ENCODE results near the gene ZNF638.

Gene ZNF638

GRCh38 chr2:71474116-71474743 is 142.6 kb downstream of the ZNF638 start:
- no peak for DNase-seq

DNA sequence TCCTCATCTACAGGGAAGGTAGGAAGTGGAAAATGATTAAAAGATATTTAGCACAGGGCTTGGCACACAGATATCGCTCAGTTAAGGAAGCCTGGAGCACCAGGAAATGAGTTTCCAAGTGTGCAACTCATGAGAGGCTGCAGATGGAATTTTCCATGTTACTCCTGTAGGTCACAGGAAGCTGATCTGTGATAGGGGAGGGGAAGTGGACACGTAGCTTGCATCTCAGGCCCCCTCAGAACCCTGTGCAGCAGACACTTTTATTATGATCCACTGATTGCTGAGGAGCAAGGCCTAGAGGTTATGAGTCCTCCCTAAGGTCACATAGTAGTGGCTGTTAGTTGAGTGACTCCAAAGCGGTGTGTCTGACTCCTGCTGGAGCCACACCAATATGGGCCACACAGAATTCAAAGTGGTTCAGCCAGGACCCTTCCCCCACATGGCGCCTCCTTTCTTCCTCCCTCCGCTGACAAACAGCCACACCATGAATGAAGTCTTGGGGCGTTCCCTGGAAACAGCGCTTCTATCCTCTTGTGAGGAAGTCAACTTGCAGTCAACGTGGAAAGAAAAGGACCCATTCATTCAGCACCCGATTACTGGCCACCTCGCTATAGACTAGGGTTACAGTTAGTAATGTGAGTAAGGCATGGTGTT is 143.3 kb downstream of the ZNF638 start:
- DNase-seq = no peak

DNA sequence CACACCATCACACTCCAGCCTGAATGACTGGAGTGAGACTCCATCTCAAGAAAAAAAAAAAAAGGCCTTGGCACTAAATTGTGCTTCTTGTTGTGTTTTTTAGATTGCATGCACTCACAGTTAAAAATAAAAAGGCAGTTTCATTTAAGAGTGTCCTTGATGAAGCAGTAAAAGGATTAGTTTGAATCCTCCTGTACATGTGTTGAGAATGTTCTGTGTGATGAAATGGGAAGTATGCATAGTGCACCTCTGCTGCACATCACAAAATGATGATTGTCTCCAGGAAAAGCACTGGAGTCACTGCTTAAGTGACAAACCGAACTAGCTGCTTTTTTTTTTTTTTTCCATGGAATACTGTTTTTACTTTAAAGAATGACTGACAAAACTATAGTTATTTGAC is 144.9 kb downstream of the ZNF638 start:
- DNase-seq = no peak

DNA sequence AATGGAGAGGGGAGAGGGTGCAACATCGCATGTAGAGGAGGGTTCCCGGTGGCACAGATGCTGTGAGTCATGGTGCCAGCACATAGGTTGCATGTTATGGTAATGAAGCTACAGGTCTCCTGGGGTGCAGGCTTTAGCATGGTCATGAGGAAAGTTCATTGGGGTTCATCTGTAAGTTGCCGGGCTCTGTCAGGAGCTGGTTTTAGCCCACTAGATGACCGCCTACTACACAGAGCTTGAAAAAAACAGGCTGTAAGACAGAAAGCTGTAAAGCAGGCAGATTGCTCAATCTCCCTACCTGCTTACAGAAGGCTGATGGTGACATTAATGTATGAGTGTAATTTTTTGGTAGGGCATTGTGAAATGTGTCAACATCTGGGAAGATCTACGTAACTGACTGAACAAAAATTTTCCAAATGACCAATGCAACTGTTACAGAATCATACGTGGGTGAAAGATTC is 145.7 kb downstream of the ZNF638 start:
- DNase-seq = no peak

GRCh38 chr2:71478806-71479205 is 147.2 kb downstream of the ZNF638 start:
- DNase-seq = no peak

- no peak for DNase-seq
Observed at GRCh38 chr2:71479261-71479660, 147.7 kb downstream of the ZNF638 start.

DNA sequence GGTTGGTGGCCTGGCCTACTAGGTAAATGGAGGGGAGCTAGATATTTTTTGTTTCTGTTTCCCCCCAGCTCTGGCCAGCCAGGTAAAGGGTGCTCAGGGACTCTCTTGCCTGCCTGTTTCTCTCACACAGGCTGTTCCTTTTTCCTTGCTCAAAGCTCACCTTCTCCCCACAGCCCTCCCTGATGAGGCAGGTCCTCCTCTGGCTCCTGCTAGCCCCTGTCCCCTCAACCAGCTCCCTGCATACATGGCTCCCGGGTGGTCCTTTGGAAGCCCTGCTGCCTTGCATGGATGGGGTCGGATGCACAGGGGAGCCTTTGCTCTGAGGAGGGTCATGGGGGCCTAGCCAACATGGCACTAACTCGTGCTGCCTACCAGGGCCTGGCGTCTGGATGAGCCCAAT is 149.5 kb downstream of the ZNF638 start:
- no peak for DNase-seq

GRCh38 chr2:71482055-71482454 is 150.5 kb downstream of the ZNF638 start:
- no peak for DNase-seq

DNA sequence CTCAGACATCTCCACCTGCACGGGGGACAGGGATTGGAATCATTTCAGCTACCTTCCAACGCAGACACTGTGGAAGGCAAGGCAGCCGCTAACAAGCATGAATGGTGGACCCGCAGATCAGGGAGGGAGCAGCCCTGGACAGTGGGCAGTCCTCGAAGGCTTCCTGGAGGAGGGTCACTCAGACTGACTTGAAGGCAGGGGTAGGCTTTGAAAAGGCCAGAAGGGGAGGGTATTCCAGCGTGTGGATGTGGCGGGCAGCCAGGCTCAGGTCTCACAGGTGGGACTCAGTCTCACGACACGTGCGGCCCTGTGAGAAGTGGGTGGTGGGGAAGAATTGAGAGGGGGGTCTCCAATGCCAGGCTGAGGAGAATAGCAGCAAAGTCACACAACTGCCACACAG is 151.7 kb downstream of the ZNF638 start:
- DNase-seq = no peak

DNA sequence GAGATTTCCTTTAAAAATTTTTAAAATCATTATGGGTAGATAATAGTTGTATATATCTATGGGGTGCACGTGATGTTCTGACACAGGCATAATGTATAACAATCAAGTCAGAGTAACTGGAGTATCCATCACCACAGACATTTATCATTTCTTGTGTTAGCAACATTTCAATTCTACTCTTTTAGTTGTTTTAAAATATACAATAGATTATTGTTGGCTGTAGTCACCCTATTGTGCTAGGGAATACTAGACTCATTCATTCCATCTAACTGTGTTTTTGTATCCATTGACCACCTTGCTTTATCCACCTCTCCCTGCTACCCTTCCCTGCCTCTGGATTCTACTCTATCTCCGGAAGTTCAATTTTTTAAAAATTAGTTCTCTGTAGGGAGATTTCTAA is 152.8 kb downstream of the ZNF638 start:
- DNase-seq = no peak

Measured in stimulated activated CD4-positive, alpha-beta T cell treated with anti-CD3 and anti-CD28 coated beads, Interleukin-4, amount 100 ng/mL, for 24 hours (primary cell).